Keratinocyte (primary cell): Measurements from ENCODE around the gene KPNA5.

Experiments used
- EZH2 ChIP-seq: IDR thresholded peaks from one replicate; pipeline ENCODE4 v1.6.1; 2012; ENCODE audit warnings: inconsistent platforms, mild to moderate bottlenecking, low read length, moderate library complexity
- TF ChIP-seq, protein P1 (sequence below), 3 experiments: IDR thresholded peaks in 1 of 3; conservative IDR thresholded peaks in 1 of 3; optimal IDR thresholded peaks in 1 of 3; 2 replicates in 2 of 3; 3 replicates in 1 of 3; pipeline versions ENCODE3 to v1.5.1; 2011; ENCODE audit warnings: low read length in 3 of 3, mild to moderate bottlenecking in 3 of 3, moderate library complexity in 2 of 3, control low read depth in 1 of 3, inconsistent platforms in 1 of 3; ENCODE audit not compliant: insufficient read depth in 2 of 3; ENCODE audit errors: extremely low read depth in 1 of 3

DNA sequence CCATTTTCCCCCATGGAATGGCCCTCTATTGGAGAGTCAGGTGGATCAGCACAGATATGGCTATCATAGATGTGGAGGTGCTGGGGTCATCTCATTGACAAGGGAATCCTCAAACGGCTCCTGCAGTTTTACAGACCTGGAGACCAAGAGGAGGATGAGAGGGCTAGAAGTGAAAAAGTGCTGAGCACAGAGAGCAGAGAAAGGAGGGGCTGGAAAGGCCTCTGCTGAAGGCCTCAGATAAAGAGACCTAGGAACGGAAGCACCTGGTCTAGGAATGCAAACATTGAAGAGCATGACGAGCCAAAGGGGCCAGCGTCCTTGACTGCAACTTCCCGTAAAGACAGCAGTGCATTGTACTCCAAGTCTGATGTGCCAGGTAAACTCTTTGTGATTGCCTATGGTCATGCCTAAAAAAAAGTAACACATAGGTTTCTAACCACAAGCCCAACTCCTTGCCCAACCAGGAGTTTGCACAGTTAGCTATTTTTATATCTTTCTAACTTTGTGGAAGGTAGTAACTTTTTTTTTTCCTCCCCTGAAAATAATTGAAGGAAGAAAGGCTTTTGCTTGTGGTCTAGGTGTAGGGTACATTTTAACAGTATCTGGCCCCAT lies 49.5 kb upstream of the KPNA5 start:
- TF ChIP-seq, protein P1, sequence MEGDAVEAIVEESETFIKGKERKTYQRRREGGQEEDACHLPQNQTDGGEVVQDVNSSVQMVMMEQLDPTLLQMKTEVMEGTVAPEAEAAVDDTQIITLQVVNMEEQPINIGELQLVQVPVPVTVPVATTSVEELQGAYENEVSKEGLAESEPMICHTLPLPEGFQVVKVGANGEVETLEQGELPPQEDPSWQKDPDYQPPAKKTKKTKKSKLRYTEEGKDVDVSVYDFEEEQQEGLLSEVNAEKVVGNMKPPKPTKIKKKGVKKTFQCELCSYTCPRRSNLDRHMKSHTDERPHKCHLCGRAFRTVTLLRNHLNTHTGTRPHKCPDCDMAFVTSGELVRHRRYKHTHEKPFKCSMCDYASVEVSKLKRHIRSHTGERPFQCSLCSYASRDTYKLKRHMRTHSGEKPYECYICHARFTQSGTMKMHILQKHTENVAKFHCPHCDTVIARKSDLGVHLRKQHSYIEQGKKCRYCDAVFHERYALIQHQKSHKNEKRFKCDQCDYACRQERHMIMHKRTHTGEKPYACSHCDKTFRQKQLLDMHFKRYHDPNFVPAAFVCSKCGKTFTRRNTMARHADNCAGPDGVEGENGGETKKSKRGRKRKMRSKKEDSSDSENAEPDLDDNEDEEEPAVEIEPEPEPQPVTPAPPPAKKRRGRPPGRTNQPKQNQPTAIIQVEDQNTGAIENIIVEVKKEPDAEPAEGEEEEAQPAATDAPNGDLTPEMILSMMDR (optimal IDR thresholded peaks at IDR 0.05 in 1 of 3, IDR thresholded peaks at IDR 0.05 in 1 of 3, conservative IDR thresholded peaks at IDR 0.05 in 1 of 3; ENCODE audit: extremely low read depth in 1 of 3, insufficient read depth in 2 of 3, low read length in 3 of 3): no peak
- no peak for TF ChIP-seq EZH2
